SU-DHL-6 (cell line): ENCODE data around the gene MXD3.
"Not testable (repeated sequence)": the region's sequence is repeated elsewhere in the genome, so short reads cannot be mapped to it uniquely, and the experiment has no call there.

Experiments
- H2AFZ ChIP-seq: fragments of 200-600 bp; sonication (generic); 2 replicates; pipeline ENCODE4 v1.6.1; 2014; ENCODE audit warnings: low read depth, mild to moderate bottlenecking, moderate library complexity, mixed read lengths, antibody characterized with exemption, low read length; ENCODE audit not compliant: severe bottlenecking
- H3F3A ChIP-seq: fragments of 200-600 bp; shearing (Covaris generic); 2 replicates; pipeline ENCODE4 v1.6.0; 2016; ENCODE audit warnings: antibody characterized with exemption, mild to moderate bottlenecking; ENCODE audit not compliant: insufficient read depth
- H3K27ac ChIP-seq: fragments of 200-600 bp; sonication (generic); 2 replicates; pipeline ENCODE4 v1.5.1; 2016; ENCODE audit warnings: low read depth, mild to moderate bottlenecking, low read length, moderate library complexity, mixed read lengths
- H3K27me3 ChIP-seq: fragments of 200-600 bp; sonication (generic), shearing (Covaris generic); 2 replicates; pipeline ENCODE4 v1.6.0; 2014; ENCODE audit warnings: mild to moderate bottlenecking, low read length
- H3K36me3 ChIP-seq: fragments of 200-600 bp; sonication (generic); 2 replicates; pipeline ENCODE4 v1.6.1; 2014; ENCODE audit warnings: mild to moderate bottlenecking, low read length, mixed read lengths
- H3K4me2 ChIP-seq: fragments of 300-600, 200-600 bp; shearing (Covaris generic), sonication (generic); 2 replicates; pipeline ENCODE4 v1.6.0; 2014; ENCODE audit warnings: low read length, low read depth, mild to moderate bottlenecking; ENCODE audit not compliant: poor library complexity, severe bottlenecking
- H3K4me3 ChIP-seq: fragments of 200-600 bp; sonication (generic); 2 replicates; pipeline ENCODE4 v1.5.1; 2014; ENCODE audit warnings: antibody characterized with exemption, low read length, mild to moderate bottlenecking, mixed read lengths; ENCODE audit not compliant: insufficient read depth, poor library complexity, severe bottlenecking
- H3K79me2 ChIP-seq: fragments of 200-600 bp; sonication (generic); 2 replicates; pipeline ENCODE4 v1.6.1; 2014; ENCODE audit warnings: mild to moderate bottlenecking, low read length, moderate library complexity; ENCODE audit not compliant: insufficient read depth
- H3K9ac ChIP-seq: fragments of 200-600 bp; sonication (generic); 2 replicates; pipeline ENCODE4 v1.7.0; 2014; ENCODE audit warnings: mild to moderate bottlenecking, low read length
- H3K9me2 ChIP-seq: fragments of 200-600 bp; sonication (generic); replicated peaks from 2 replicates; pipeline ENCODE4 v1.6.1; 2014; ENCODE audit warnings: low read length; ENCODE audit not compliant: insufficient read depth
- H3K9me3 ChIP-seq: fragments of 200-600 bp; sonication (generic); 2 replicates; pipeline ENCODE4 v1.6.1; 2014; ENCODE audit warnings: low read length, mixed read lengths; ENCODE audit not compliant: insufficient read depth
- H4K20me1 ChIP-seq: fragments of 200-600 bp; sonication (generic); 2 replicates; pipeline ENCODE4 v1.6.1; 2014; ENCODE audit warnings: low read depth, mild to moderate bottlenecking, antibody characterized with exemption, low read length, moderate library complexity, mixed read lengths
- EZH2phosphoT487 ChIP-seq: fragments of 200-600 bp; sonication (generic), shearing (Covaris generic); conservative IDR thresholded peaks from 2 replicates; pipeline ENCODE4 v1.6.1; 2018; ENCODE audit warnings: mild to moderate bottlenecking, antibody characterized with exemption, low read length, moderate library complexity, mixed read lengths
- TF ChIP-seq, protein P1 (sequence below): fragments of 200-600 bp; sonication (generic); IDR thresholded peaks from one replicate; pipeline ENCODE4 v1.5.1; 2017; ENCODE audit warnings: antibody characterized with exemption, mild to moderate bottlenecking, low read length, moderate library complexity; ENCODE audit not compliant: insufficient read depth, poor library complexity, severe bottlenecking

The MXD3 gene

GRCh38 chr5:177311723-177312648 is at the start of gene MXD3:
Gene MXD3, minus strand, starts transcription at chr5:177311898. Its CDS starts 68 bp downstream, at chr5:177311830.
- Histone ChIP-seq H3K79me2 (no peaks in the 10 kb centered on the region), H3K4me2 (peak within 1 kb of the TSS; percentile 88), H3K27me3 (no peaks in the 10 kb centered on the region), H4K20me1 (peaks cover 6% of the 10 kb centered on the region; the same call in 1 of the 2 replicates), H3K36me3 (0 out of 2 replicates have a peak, but pooled peaks cover under 1% of the 10 kb centered on the region), H3K9me3 (no peaks in the 10 kb centered on the region), H3K27ac (peak within 1 kb of the TSS; percentile 88), H3K9me2 (no peaks in the 10 kb centered on the region), H3K9ac (peak within 1 kb of the TSS; percentile 75), H3F3A (peaks cover 29% of the 10 kb centered on the region), H3K4me3 (peak within 1 kb of the TSS; percentile 64), H2AFZ (peak within 1 kb of the TSS; percentile 72)
- no peak for TF ChIP-seq EZH2phosphoT487
- TF ChIP-seq, protein P1, sequence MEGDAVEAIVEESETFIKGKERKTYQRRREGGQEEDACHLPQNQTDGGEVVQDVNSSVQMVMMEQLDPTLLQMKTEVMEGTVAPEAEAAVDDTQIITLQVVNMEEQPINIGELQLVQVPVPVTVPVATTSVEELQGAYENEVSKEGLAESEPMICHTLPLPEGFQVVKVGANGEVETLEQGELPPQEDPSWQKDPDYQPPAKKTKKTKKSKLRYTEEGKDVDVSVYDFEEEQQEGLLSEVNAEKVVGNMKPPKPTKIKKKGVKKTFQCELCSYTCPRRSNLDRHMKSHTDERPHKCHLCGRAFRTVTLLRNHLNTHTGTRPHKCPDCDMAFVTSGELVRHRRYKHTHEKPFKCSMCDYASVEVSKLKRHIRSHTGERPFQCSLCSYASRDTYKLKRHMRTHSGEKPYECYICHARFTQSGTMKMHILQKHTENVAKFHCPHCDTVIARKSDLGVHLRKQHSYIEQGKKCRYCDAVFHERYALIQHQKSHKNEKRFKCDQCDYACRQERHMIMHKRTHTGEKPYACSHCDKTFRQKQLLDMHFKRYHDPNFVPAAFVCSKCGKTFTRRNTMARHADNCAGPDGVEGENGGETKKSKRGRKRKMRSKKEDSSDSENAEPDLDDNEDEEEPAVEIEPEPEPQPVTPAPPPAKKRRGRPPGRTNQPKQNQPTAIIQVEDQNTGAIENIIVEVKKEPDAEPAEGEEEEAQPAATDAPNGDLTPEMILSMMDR, result no peak

DNA sequence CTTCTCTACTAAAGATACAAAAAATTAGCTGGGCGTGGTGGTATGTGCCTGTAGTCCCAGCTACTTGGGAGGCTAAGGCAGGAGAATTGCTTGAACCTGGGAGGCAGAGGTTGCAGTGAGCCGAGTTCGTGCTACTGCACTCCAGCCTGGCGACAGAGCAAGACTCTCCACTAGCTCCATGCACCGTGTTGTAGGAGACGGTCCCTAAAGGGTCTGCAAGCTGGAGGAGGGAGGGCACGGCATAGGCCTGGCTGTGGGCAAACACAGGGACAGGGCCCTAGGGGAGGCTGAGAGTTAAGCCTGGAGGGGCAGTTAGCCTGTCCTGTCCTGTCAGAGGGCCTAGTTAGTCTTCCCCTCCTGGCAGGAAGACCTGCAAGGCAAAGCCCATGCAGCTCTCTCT is 49.0 kb upstream of the MXD3 start:
- not testable (repeated sequence) for H3K27me3 ChIP-seq, H3K9me2 ChIP-seq, H3K9ac ChIP-seq, H4K20me1 ChIP-seq, H2AFZ ChIP-seq, H3K27ac ChIP-seq, H3K36me3 ChIP-seq, H3K9me3 ChIP-seq, H3K4me3 ChIP-seq, H3K4me2 ChIP-seq, H3K79me2 ChIP-seq
- H3F3A ChIP-seq, result peaks cover 17% of the 10 kb centered on the region

DNA sequence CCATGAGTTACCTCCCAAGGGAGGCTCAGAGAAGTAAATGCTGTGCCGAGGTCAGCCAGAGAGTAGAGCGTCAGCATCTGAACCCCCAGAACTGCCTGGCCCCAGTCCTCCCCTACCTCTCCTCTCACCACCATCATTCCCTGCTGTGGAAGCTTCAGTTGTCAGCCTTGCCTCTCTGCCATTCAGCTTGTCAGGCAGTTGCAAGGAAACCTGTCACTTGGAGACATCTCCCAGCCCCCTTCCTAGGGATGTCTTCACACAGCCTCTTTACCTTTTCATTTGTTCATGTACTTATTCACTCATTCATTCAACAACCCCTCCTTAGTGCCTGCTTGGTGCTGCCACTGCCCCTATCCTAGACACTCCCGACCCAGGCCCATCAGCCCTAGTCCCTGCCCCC is 48.2 kb upstream of the MXD3 start:
- Histone ChIP-seq H3K79me2 (no peaks in the 10 kb centered on the region), H4K20me1 (no peaks in the 10 kb centered on the region), H3K4me2 (no peak overlapping the region), H3K27ac (no peak overlapping the region), H3K9me2 (no peaks in the 10 kb centered on the region), H3K36me3 (no peaks in the 10 kb centered on the region), H2AFZ (no peak overlapping the region), H3K4me3 (no peak overlapping the region), H3K9me3 (no peaks in the 10 kb centered on the region), H3F3A (peaks cover 17% of the 10 kb centered on the region), H3K9ac (no peak overlapping the region), H3K27me3 (no peaks in the 10 kb centered on the region)
- no peak for TF ChIP-seq EZH2phosphoT487
- TF ChIP-seq, protein P1, result no peak

DNA sequence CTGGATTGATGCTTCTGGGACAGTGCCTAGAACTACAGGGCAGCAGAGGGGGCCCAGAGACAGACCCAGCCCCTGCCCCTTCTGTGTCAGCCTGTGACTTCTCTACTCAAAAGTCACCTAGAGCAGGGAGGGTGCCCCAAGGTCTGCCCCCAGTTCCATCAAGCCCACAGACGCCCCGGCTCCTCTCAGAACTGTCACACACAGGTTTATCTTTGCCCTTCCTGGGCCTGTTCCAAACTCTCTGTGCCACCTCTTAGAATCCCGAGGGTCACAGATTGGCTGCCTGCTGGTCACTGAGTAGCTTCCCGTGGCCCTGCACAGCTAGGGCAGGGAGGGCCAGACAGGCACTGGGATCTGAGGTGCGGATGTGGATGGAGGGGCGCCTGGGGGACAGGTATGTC is 47.8 kb upstream of the MXD3 start:
- Histone ChIP-seq H3K9me3 (no peaks in the 10 kb centered on the region), H3F3A (peaks cover 17% of the 10 kb centered on the region), H3K9me2 (no peaks in the 10 kb centered on the region), H3K27ac (no peak overlapping the region), H3K27me3 (no peaks in the 10 kb centered on the region), H3K9ac (no peak overlapping the region), H3K4me2 (no peak overlapping the region), H2AFZ (no peak overlapping the region), H3K36me3 (no peaks in the 10 kb centered on the region), H3K79me2 (no peaks in the 10 kb centered on the region), H3K4me3 (no peak overlapping the region), H4K20me1 (no peaks in the 10 kb centered on the region)
- TF ChIP-seq, protein P1, result no peak
- TF ChIP-seq EZH2phosphoT487, result no peak
